ENCODE measurements around the gene VNN1.

DNA sequence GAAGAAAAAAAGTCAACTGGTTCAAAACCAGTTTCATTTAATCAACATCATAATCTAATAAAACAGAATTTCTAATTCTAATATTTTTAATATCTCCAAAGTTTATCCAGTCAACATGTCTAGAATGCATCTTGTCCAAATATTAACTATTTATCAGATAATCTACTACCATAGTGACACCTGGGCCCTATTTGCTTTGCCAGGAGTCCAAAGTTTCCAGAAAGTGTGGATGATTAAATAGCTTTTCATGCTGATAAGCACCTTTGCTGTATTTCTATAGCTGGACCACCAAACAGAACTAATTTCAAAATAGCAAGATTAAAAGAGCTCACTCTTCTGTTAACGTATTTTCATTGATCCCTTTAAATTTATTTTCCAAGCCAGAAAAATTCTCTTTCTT lies 42.6 kb downstream of the VNN1 start:
- TF ChIP-seq, protein P1, sequence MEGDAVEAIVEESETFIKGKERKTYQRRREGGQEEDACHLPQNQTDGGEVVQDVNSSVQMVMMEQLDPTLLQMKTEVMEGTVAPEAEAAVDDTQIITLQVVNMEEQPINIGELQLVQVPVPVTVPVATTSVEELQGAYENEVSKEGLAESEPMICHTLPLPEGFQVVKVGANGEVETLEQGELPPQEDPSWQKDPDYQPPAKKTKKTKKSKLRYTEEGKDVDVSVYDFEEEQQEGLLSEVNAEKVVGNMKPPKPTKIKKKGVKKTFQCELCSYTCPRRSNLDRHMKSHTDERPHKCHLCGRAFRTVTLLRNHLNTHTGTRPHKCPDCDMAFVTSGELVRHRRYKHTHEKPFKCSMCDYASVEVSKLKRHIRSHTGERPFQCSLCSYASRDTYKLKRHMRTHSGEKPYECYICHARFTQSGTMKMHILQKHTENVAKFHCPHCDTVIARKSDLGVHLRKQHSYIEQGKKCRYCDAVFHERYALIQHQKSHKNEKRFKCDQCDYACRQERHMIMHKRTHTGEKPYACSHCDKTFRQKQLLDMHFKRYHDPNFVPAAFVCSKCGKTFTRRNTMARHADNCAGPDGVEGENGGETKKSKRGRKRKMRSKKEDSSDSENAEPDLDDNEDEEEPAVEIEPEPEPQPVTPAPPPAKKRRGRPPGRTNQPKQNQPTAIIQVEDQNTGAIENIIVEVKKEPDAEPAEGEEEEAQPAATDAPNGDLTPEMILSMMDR (conservative IDR thresholded peaks at IDR 0.05; ENCODE audit: low read depth, low read length) = no peak
- no peak for TF ChIP-seq EZH2 (IDR thresholded peaks at IDR 0.05; ENCODE audit: borderline replicate concordance, low read depth, low read length, poor library complexity, severe bottlenecking)

Measured in A673 (cell line).